ENCODE results near the gene GCSAML. TPM values are rescaled to one million over a fixed set of nuclear protein-coding genes. Genes with fewer than 3 reads are reported as not detected.
"Not testable (repeated sequence)": the region's sequence is repeated elsewhere in the genome, so short reads cannot be mapped to it uniquely, and the experiment has no call there.

GCSAML gene
- not detected in 2 replicates for total RNA-seq (2012; rRNA removed)

GRCh38 chr1:247548769-247549182 lies at the start of gene GCSAML:
Gene GCSAML (plus strand): TSS chr1:247549134. CDS start chr1:247549192, 58 bp downstream.
- Histone ChIP-seq H3K4me3 (ENCODE audit: low read length) (no peak within 1 kb of the TSS), H3K9ac (ENCODE audit: low read depth, low read length) (no peak within 1 kb of the TSS)

DNA sequence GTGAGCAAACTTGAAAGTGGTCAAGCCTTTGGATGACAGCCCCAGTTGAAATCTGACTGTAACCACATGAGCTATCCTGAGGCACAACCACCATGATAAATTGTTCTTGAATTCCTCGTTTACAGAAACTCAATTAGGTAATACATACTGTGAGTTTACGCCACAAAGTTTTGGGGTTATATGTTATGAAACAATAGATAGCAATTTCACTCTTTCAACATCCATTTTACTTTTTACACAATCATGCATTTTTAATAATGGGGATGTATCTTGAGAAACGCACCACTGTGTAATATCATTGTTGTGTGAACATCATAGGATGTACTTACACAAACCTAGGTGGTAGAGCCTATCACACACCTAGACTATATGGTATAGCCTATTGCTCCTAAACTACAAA lies 48.1 kb upstream of the GCSAML start:
- Histone ChIP-seq H3K36me3 (ENCODE audit: insufficient read depth, low read length) (no peaks in the 10 kb centered on the region), H3K4me2 (ENCODE audit: low read length) (no peak overlapping the region), H3K4me3 (ENCODE audit: low read length) (no peak overlapping the region), H3K27me3 (ENCODE audit: control insufficient read depth, insufficient read depth, low read length) (no peaks in the 10 kb centered on the region), H3K9ac (ENCODE audit: low read depth, low read length) (no peak overlapping the region), H3K4me1 (ENCODE audit: control insufficient read depth, insufficient read depth, low read length) (no peaks in the 10 kb centered on the region), H3K9me3 (replicated peaks; ENCODE audit: low read length) (no peaks in the 10 kb centered on the region)

More at GRCh38 chr1:247548769-247549182, at the start of gene GCSAML:
- no peaks in the 10 kb centered on the region for H3K36me3 ChIP-seq (ENCODE audit: insufficient read depth, low read length)
- H3K4me1 ChIP-seq (ENCODE audit: control insufficient read depth, insufficient read depth, low read length), result no peaks in the 10 kb centered on the region
- H3K4me2 ChIP-seq (ENCODE audit: low read length), result no peak within 1 kb of the TSS
- no peaks in the 10 kb centered on the region for H3K27me3 ChIP-seq (ENCODE audit: control insufficient read depth, insufficient read depth, low read length)
- no peaks in the 10 kb centered on the region for H3K9me3 ChIP-seq (replicated peaks; ENCODE audit: low read length)

DNA sequence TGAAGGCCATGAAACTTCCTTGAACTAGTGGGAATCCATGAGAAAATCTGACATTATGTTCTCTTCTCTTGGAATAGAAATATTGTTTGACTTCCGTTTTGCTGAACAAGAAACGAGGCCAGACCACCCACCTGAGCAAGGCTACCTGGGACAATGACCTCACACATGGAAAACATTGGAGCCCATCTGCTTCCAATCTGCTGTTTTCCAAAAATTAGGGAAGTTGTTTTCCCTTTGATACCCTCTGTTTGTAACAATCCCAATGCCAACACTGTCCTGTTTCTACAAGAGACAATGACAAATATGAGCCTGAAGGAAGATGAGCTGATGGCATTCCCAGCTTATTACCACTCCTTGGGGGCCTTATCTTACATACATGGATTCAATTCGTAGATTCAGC lies 42.1 kb upstream of the GCSAML start:
- no peak overlapping the region for H3K4me2 ChIP-seq (ENCODE audit: low read length)
- H3K9me3 ChIP-seq (replicated peaks; ENCODE audit: low read length), result no peaks in the 10 kb centered on the region
- H3K36me3 ChIP-seq (ENCODE audit: insufficient read depth, low read length), result no peaks in the 10 kb centered on the region

DNA sequence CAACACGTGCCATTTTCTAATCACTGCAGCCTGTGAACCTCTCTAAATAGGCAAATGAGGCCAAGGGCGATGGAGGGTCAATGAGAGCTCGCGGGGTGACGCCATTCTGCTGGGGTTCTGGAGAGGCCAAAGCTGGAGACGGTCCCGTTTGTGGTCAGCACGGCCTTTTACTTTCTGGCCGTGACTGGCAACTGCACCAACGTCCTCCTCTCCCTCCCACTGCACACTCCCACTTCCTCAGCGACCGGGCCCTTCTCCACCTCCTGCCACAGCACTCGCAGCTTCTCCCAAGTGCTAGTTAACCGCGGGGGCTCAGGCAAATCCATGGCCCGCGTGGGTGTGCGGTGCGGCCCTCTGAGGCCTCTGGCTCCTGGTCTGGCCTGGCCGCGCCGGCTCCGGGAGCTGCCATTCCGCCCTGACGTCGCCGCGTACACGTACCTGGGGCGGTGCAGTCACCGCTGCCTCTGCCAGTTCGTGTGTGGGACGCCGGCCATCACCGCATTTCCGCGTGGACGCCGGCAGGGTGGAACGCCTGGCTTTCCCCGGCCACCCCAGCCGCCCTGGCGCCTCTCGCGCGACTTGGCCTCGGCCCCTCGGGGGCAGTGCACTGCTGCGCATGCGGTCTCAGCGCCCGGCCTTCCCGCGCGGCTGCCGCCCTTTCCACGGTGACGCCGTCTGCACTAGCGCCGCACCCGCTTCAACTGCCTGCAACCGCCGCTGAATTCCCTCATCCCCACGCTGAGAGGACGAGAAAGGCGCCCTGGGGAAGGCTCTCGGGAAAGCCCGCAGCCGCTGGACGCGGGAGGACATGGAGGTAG lies 30.9 kb upstream of the GCSAML start:
- H3K9me3 ChIP-seq (replicated peaks; ENCODE audit: low read length), result no peaks in the 10 kb centered on the region
- H3K4me1 ChIP-seq (ENCODE audit: control insufficient read depth, insufficient read depth, low read length), result no peaks in the 10 kb centered on the region
- H3K4me2 ChIP-seq (ENCODE audit: low read length), result no peak overlapping the region
- H3K27me3 ChIP-seq (ENCODE audit: control insufficient read depth, insufficient read depth, low read length), result no peaks in the 10 kb centered on the region
- no peak overlapping the region for H3K9ac ChIP-seq (ENCODE audit: low read depth, low read length)
- H3K4me3 ChIP-seq (ENCODE audit: low read length), result no peak overlapping the region
- H3K36me3 ChIP-seq (ENCODE audit: insufficient read depth, low read length), result no peaks in the 10 kb centered on the region

More for the DNA sequence above, 42.1 kb upstream of the GCSAML start:
- no peaks in the 10 kb centered on the region for H3K27me3 ChIP-seq (ENCODE audit: control insufficient read depth, insufficient read depth, low read length)
- H3K4me3 ChIP-seq (ENCODE audit: low read length), result no peak overlapping the region
- no peak overlapping the region for H3K9ac ChIP-seq (ENCODE audit: low read depth, low read length)
- no peaks in the 10 kb centered on the region for H3K4me1 ChIP-seq (ENCODE audit: control insufficient read depth, insufficient read depth, low read length)

DNA sequence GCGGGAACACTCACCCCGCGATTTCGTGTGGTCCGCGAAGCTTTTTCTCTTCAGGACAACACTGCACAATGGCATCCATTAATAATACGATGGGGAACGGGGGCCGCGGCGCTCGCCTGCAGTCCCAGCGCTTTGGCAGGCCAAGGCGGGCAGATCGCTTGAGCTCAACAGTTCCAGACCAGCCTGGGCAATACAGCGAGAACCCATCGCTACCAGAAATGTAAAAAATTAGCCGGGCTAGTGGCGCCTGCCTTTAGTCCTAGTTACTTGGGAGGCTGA lies 30.4 kb upstream of the GCSAML start:
- Histone ChIP-seq H3K4me2 (ENCODE audit: low read length) (no peak overlapping the region), H3K4me3 (ENCODE audit: low read length) (no peak overlapping the region)

GRCh38 chr1:247521886-247522285 lies 27.0 kb upstream of the GCSAML start:
- H3K9me3 ChIP-seq (replicated peaks; ENCODE audit: low read length); H3K9ac ChIP-seq (ENCODE audit: low read depth, low read length); H3K27me3 ChIP-seq (ENCODE audit: control insufficient read depth, insufficient read depth, low read length); H3K4me3 ChIP-seq (ENCODE audit: low read length); H3K4me2 ChIP-seq (ENCODE audit: low read length); H3K36me3 ChIP-seq (ENCODE audit: insufficient read depth, low read length); H3K4me1 ChIP-seq (ENCODE audit: control insufficient read depth, insufficient read depth, low read length): not testable (repeated sequence)

More for the DNA sequence above, 30.4 kb upstream of the GCSAML start:
- no peak overlapping the region for H3K9ac ChIP-seq (ENCODE audit: low read depth, low read length)
- no peaks in the 10 kb centered on the region for H3K27me3 ChIP-seq (ENCODE audit: control insufficient read depth, insufficient read depth, low read length)
- no peaks in the 10 kb centered on the region for H3K36me3 ChIP-seq (ENCODE audit: insufficient read depth, low read length)
- no peaks in the 10 kb centered on the region for H3K4me1 ChIP-seq (ENCODE audit: control insufficient read depth, insufficient read depth, low read length)
- H3K9me3 ChIP-seq (replicated peaks; ENCODE audit: low read length), result no peaks in the 10 kb centered on the region

DNA sequence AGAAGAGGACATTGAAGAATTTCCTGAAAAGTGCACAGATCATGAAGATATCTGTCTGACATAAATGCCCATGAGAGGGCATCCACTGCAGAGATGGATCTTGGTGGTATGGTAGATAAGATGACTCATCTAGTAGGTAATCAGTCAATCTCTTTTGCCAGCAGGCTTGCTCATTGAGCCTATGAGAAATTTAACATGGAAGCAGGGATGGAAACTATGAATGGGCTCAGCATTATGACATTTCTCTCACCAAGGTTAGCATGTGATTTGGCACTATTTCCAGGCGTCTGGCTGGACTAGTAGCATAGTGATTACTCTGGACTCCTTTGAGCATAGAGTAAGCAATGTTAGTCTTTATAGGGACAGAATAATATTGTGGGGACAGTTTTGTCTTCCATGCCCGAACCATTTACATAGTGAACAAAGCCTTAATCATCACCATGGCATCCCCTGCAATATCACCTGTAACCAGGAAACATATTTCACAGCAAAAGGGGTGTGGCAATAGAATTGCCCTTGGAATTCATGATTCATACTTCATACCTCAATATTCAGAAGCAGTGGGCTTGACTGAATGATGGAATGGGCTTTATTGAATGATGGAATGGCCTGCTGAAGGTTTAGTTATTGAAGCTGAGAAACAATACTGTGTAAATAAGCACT lies 20.0 kb upstream of the GCSAML start:
- Histone ChIP-seq H3K27me3 (ENCODE audit: control insufficient read depth, insufficient read depth, low read length) (no peaks in the 10 kb centered on the region), H3K4me3 (ENCODE audit: low read length) (no peak overlapping the region), H3K4me1 (ENCODE audit: control insufficient read depth, insufficient read depth, low read length) (no peaks in the 10 kb centered on the region), H3K36me3 (ENCODE audit: insufficient read depth, low read length) (no peaks in the 10 kb centered on the region), H3K9me3 (replicated peaks; ENCODE audit: low read length) (peaks cover 18% of the 10 kb centered on the region), H3K4me2 (ENCODE audit: low read length) (no peak overlapping the region), H3K9ac (ENCODE audit: low read depth, low read length) (no peak overlapping the region)

GRCh38 chr1:247529771-247530355 lies 19.1 kb upstream of the GCSAML start:
- Histone ChIP-seq H3K9me3 (replicated peaks; ENCODE audit: low read length) (peaks cover 18% of the 10 kb centered on the region), H3K36me3 (ENCODE audit: insufficient read depth, low read length) (no peaks in the 10 kb centered on the region), H3K4me3 (ENCODE audit: low read length) (no peak overlapping the region), H3K9ac (ENCODE audit: low read depth, low read length) (no peak overlapping the region), H3K4me1 (ENCODE audit: control insufficient read depth, insufficient read depth, low read length) (no peaks in the 10 kb centered on the region), H3K4me2 (ENCODE audit: low read length) (no peak overlapping the region), H3K27me3 (ENCODE audit: control insufficient read depth, insufficient read depth, low read length) (no peaks in the 10 kb centered on the region)

DNA sequence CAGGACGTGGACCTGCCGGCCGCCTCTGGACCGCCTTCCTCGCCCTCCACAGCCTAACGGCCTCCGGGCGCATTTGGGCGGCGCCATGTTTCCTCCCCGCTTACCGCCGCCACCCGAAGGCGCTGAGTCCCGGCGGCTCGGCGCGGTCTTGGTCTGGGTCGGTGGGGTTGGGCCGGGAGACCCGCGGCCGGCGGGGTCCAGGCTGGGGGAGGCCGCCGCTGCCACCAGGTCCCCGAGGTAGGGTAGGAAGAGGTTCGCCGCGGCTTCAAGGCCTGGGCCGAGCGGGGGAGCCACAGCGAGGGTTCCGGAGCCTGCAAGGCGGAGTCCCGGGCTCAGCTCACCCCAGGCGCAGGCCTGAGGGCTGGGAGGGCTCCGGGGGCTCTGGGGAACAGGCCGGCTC lies 18.1 kb upstream of the GCSAML start:
- no peaks in the 10 kb centered on the region for H3K36me3 ChIP-seq (ENCODE audit: insufficient read depth, low read length)
- peaks cover 18% of the 10 kb centered on the region for H3K9me3 ChIP-seq (replicated peaks; ENCODE audit: low read length)
- no peak overlapping the region for H3K4me2 ChIP-seq (ENCODE audit: low read length)
- H3K9ac ChIP-seq (ENCODE audit: low read depth, low read length), result no peak overlapping the region
- no peaks in the 10 kb centered on the region for H3K4me1 ChIP-seq (ENCODE audit: control insufficient read depth, insufficient read depth, low read length)
- H3K27me3 ChIP-seq (ENCODE audit: control insufficient read depth, insufficient read depth, low read length), result no peaks in the 10 kb centered on the region
- H3K4me3 ChIP-seq (ENCODE audit: low read length), result no peak overlapping the region

GRCh38 chr1:247531937-247532336 lies 17.0 kb upstream of the GCSAML start:
- Histone ChIP-seq H3K4me2 (ENCODE audit: low read length) (no peak overlapping the region), H3K4me3 (ENCODE audit: low read length) (no peak overlapping the region), H3K4me1 (ENCODE audit: control insufficient read depth, insufficient read depth, low read length) (no peaks in the 10 kb centered on the region), H3K9ac (ENCODE audit: low read depth, low read length) (no peak overlapping the region), H3K36me3 (ENCODE audit: insufficient read depth, low read length) (no peaks in the 10 kb centered on the region), H3K27me3 (ENCODE audit: control insufficient read depth, insufficient read depth, low read length) (no peaks in the 10 kb centered on the region), H3K9me3 (replicated peaks; ENCODE audit: low read length) (peaks cover 18% of the 10 kb centered on the region)

- Histone ChIP-seq H3K4me1 (ENCODE audit: control insufficient read depth, insufficient read depth, low read length) (no peaks in the 10 kb centered on the region), H3K9ac (ENCODE audit: low read depth, low read length) (no peak overlapping the region), H3K4me2 (ENCODE audit: low read length) (no peak overlapping the region), H3K27me3 (ENCODE audit: control insufficient read depth, insufficient read depth, low read length) (no peaks in the 10 kb centered on the region), H3K4me3 (ENCODE audit: low read length) (no peak overlapping the region), H3K9me3 (replicated peaks; ENCODE audit: low read length) (peaks cover 15% of the 10 kb centered on the region), H3K36me3 (ENCODE audit: insufficient read depth, low read length) (no peaks in the 10 kb centered on the region)
These were observed 13.5 kb upstream of the GCSAML start for GRCh38 chr1:247535402-247535801.
